Measurements from ENCODE around the gene HDAC9. TPM values are rescaled to one million over a fixed set of nuclear protein-coding genes. Genes with fewer than 3 reads are reported as not detected.

Gene HDAC9
- total and polyA plus RNA-seq, 2 experiments from 2014 or later: 32.7 to 101 TPM

DNA sequence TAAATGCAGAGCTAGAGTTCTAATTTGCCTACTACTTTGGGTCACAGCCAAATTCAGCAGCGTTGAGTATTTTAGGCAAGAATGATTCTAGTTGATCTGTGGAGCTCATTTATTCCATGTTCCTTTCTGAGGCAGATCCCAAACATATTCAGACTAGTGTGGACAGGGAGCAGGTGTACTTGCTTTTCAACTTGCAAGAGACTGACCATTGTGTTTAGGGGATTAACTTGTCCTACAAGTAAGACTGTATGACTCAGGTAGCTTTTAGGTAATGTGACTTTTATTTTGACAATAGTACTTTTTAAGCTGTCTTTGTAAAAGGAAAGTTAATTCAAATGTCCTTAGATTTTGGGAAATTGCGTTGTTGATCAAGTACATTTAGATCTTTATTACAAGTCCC, 336.4 kb downstream of the HDAC9 start:
- Histone ChIP-seq H3K36me3 (no peaks in the 10 kb centered on the region), H3K4me3 (no peak overlapping the region), H3K9me3 (ENCODE audit: low read depth) (no peaks in the 10 kb centered on the region), H3K27me3 (no peaks in the 10 kb centered on the region), H3K4me1 (ENCODE audit: low read depth) (no peaks in the 10 kb centered on the region), H3K27ac (no peak overlapping the region)
- TF ChIP-seq, protein P1, sequence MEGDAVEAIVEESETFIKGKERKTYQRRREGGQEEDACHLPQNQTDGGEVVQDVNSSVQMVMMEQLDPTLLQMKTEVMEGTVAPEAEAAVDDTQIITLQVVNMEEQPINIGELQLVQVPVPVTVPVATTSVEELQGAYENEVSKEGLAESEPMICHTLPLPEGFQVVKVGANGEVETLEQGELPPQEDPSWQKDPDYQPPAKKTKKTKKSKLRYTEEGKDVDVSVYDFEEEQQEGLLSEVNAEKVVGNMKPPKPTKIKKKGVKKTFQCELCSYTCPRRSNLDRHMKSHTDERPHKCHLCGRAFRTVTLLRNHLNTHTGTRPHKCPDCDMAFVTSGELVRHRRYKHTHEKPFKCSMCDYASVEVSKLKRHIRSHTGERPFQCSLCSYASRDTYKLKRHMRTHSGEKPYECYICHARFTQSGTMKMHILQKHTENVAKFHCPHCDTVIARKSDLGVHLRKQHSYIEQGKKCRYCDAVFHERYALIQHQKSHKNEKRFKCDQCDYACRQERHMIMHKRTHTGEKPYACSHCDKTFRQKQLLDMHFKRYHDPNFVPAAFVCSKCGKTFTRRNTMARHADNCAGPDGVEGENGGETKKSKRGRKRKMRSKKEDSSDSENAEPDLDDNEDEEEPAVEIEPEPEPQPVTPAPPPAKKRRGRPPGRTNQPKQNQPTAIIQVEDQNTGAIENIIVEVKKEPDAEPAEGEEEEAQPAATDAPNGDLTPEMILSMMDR (IDR thresholded peaks at IDR 0.05; ENCODE audit: low read depth, low read length): no peak
- no peak for DNase-seq (ENCODE audit: low read depth in 1 of 2, low spot score in 1 of 2)

- no peaks in the 10 kb centered on the region for H3K27me3 ChIP-seq
- DNase-seq (ENCODE audit: low read depth in 1 of 2, low spot score in 1 of 2): no peak
- H3K36me3 ChIP-seq: no peaks in the 10 kb centered on the region
- H3K4me3 ChIP-seq: no peak overlapping the region
- H3K9me3 ChIP-seq (ENCODE audit: low read depth): no peaks in the 10 kb centered on the region
- H3K27ac ChIP-seq: no peak overlapping the region
- TF ChIP-seq, protein P1 (IDR thresholded peaks at IDR 0.05; ENCODE audit: low read depth, low read length): no peak
- no peaks in the 10 kb centered on the region for H3K4me1 ChIP-seq (ENCODE audit: low read depth)
These were observed 339.0 kb downstream of the HDAC9 start for GRCh38 chr7:18834577-18834976.

DNA sequence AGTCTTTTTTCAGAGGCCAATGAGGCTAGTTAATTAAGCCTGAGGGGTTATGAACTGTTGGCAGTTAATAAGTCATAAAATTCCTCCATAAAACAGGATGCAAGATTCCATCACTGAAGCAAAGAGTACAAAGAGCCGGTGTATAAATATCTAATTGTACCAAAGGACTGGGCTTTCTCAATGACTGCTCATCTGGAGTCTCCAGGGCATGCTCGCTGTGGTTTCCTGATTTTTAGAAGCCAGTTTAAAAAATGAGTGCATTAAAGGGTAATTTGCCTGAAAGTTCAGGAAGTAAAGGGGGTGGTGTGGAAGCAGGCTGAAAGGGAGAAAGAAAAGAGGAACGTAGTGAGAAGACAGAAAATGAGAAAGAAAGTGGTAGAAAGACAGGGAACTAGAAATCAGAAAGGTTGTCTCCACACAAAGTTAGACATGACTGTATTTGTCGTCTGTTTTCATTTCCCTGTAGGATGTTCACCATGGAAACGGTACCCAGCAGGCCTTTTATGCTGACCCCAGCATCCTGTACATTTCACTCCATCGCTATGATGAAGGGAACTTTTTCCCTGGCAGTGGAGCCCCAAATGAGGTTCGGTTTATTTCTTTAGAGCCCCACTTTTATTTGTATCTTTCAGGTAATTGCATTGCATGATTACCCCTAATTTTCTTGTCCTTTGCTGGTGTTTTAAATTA, 339.6 kb downstream of the HDAC9 start:
- no peak overlapping the region for H3K27ac ChIP-seq
- no peak for DNase-seq (ENCODE audit: low read depth in 1 of 2, low spot score in 1 of 2)
- H3K36me3 ChIP-seq: no peaks in the 10 kb centered on the region
- H3K4me1 ChIP-seq (ENCODE audit: low read depth): no peaks in the 10 kb centered on the region
- H3K27me3 ChIP-seq: no peaks in the 10 kb centered on the region
- H3K9me3 ChIP-seq (ENCODE audit: low read depth): no peaks in the 10 kb centered on the region
- TF ChIP-seq, protein P1 (IDR thresholded peaks at IDR 0.05; ENCODE audit: low read depth, low read length): no peak
- no peak overlapping the region for H3K4me3 ChIP-seq

DNA sequence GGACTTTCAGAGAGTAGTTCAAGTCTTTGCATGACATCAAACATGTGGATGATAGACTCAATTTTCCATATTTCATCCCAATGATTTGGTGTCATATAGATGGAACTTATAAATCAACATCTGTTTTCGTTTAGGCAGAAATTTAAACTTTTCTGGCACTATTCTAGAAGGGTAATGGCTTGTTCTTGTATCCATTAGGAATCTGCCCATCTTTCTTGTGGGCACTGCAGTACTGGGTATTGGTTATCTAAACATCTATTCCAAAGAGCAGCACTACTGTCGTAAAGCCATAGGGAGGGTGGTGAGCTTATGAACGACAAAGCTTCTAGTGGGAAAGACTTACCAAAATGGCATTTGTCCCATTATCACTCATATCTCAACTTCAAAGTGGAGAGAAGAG, 348.4 kb downstream of the HDAC9 start:
- TF ChIP-seq, protein P1 (IDR thresholded peaks at IDR 0.05; ENCODE audit: low read depth, low read length): no peak
- no peak for DNase-seq (ENCODE audit: low read depth in 1 of 2, low spot score in 1 of 2)
- H3K36me3 ChIP-seq: no peaks in the 10 kb centered on the region

DNA sequence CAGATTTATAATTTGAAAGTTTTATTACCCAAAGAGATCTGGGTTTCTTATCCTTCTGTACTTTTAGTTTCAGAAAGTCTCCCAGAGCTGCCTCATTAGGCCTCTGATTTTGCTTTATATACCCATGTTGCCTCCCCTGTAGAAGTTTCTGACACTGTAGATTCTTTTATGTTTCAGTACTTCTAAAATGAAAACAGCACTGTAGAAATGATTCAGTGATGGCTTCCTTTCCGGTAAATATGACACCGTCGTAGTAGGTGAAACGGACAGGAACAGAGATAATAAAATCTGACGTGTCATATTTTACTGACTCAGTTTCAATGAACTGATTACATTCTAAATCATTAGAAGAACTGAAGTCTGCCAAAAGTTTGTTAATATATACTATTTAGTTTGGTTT, 349.2 kb downstream of the HDAC9 start:
- no peak for DNase-seq (ENCODE audit: low read depth in 1 of 2, low spot score in 1 of 2)
- Histone ChIP-seq H3K4me3 (no peak overlapping the region), H3K4me1 (ENCODE audit: low read depth) (peaks cover 4% of the 10 kb centered on the region), H3K27ac (no peak overlapping the region), H3K9me3 (ENCODE audit: low read depth) (no peaks in the 10 kb centered on the region), H3K36me3 (no peaks in the 10 kb centered on the region), H3K27me3 (no peaks in the 10 kb centered on the region)
- TF ChIP-seq, protein P1 (IDR thresholded peaks at IDR 0.05; ENCODE audit: low read depth, low read length): no peak

More for the DNA sequence above, 348.4 kb downstream of the HDAC9 start:
- H3K27ac ChIP-seq: no peak overlapping the region
- peaks cover 4% of the 10 kb centered on the region for H3K4me1 ChIP-seq (ENCODE audit: low read depth)
- H3K27me3 ChIP-seq: no peaks in the 10 kb centered on the region
- H3K4me3 ChIP-seq: no peak overlapping the region
- H3K9me3 ChIP-seq (ENCODE audit: low read depth): no peaks in the 10 kb centered on the region
